Right lobe of liver (tissue), 4 donors: Measurements from ENCODE around the gene RPUSD1.

Experiments
- POLR2A ChIP-seq: fragments of 450-650 bp; IDR thresholded peaks from one replicate; pipeline ENCODE4 v1.6.1; 2017; ENCODE audit warnings: antibody characterized with exemption, mild to moderate bottlenecking
- TF ChIP-seq, protein P1 (sequence below), 4 donors: fragments of 200-600 bp in 3 of 4; fragments of 450-650 bp in 1 of 4; IDR thresholded peaks; one replicate each; pipeline versions ENCODE4 v1.5.1 to v1.8.0; 2016 to 2022; ENCODE audit warnings: antibody characterized with exemption in 4 of 4, mild to moderate bottlenecking in 2 of 4
- donor health status: DM: no; HTN: no; CAD: no.
- donor health status: DM: no; HTN: no; CAD: no.
- donor health status: DM: no; HTN: yes; CAD: no.

DNA sequence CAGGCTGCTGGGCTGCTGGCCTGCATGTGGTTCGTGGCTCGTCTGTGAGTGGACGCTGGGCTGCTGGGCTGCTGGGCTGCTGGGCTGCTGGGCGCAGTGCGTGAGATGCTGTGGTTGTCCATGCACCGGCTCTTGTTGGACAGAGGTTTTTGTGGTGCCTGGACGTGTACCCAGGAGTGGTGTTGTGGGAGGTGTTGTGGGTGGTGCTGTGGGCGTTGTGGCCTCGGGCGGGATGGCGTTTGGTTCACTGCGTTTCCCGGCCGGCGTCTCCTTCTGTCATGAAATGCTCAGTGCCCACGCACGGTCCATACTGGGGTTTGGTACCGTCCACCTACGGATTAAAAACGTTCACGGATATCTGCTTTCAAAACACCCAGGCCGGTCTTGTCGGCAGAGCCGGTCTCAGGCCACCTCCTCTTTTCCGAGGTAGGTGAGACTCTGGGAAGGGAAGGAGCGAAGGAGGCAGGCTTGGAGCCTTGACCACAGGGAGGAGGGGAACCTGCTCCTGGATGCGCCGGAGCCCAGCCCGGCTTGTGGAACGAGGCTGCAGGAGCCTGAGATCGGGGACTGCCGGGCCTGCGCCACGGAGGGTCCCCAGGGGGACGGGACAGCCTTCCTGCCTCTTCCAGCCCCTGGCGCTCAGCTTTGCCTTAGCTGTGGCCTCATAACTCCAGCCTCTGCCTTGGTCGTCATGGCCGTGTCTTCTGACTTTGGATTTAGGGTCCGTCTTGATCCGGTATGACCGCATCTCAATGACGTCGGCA is 42.1 kb upstream of the RPUSD1 start:
- TF ChIP-seq, protein P1, sequence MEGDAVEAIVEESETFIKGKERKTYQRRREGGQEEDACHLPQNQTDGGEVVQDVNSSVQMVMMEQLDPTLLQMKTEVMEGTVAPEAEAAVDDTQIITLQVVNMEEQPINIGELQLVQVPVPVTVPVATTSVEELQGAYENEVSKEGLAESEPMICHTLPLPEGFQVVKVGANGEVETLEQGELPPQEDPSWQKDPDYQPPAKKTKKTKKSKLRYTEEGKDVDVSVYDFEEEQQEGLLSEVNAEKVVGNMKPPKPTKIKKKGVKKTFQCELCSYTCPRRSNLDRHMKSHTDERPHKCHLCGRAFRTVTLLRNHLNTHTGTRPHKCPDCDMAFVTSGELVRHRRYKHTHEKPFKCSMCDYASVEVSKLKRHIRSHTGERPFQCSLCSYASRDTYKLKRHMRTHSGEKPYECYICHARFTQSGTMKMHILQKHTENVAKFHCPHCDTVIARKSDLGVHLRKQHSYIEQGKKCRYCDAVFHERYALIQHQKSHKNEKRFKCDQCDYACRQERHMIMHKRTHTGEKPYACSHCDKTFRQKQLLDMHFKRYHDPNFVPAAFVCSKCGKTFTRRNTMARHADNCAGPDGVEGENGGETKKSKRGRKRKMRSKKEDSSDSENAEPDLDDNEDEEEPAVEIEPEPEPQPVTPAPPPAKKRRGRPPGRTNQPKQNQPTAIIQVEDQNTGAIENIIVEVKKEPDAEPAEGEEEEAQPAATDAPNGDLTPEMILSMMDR (IDR thresholded peaks at IDR 0.05): no peak
- no peak for TF ChIP-seq POLR2A
